OCI-M1 (cell line): ENCODE results near the gene CTSH.
A peak's percentile ranks its signal among the peaks of the same experiment; 100 is the strongest.

Experiments used
- DNase-seq: peaks from one replicate; lab custom pipeline; 2025; lab: John Stamatoyannopoulos, UW

CTSH gene, protein sequence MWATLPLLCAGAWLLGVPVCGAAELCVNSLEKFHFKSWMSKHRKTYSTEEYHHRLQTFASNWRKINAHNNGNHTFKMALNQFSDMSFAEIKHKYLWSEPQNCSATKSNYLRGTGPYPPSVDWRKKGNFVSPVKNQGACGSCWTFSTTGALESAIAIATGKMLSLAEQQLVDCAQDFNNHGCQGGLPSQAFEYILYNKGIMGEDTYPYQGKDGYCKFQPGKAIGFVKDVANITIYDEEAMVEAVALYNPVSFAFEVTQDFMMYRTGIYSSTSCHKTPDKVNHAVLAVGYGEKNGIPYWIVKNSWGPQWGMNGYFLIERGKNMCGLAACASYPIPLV

GRCh38 chr15:78944669-78945407 is at the start of gene CTSH:
CTSH (minus strand) TSS chr15:78945046; CDS start chr15:78944981, 65 bp downstream.
- DNase-seq, result peak; percentile 84

DNA sequence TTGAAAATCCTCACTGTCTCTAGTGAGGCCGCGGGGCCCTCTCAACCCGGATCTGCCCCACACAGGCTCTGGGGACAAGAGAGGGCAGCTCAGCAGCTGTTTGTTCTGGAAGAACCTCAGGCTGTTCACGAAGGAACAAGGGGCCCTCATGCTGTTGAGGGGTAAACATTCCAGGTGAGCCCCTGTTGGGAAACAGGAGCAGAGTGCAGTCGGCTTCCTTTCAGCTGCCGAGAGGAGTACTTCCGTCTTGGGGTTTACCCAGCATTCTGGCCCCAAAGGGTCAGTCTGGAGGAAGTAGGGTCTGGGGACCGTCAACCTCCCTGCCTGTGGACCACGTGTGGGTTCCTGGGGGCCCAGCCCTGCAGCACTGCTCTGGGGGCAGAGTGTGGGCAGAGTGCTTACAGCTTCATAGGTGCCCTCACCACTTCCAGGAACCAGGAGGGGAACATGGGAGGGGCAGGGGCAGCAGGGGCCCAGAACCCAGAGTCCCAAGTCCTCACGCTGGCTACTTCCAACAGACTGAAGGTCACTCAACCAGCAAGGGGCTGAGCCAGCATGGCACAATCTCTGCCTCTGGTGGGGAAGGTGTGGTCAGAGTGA is 49.2 kb upstream of the CTSH start:
- DNase-seq, result no peak

GRCh38 chr15:78993257-78993930 is 48.5 kb upstream of the CTSH start:
- no peak for DNase-seq

GRCh38 chr15:78992416-78993256 is 47.8 kb upstream of the CTSH start:
- DNase-seq, result no peak

DNA sequence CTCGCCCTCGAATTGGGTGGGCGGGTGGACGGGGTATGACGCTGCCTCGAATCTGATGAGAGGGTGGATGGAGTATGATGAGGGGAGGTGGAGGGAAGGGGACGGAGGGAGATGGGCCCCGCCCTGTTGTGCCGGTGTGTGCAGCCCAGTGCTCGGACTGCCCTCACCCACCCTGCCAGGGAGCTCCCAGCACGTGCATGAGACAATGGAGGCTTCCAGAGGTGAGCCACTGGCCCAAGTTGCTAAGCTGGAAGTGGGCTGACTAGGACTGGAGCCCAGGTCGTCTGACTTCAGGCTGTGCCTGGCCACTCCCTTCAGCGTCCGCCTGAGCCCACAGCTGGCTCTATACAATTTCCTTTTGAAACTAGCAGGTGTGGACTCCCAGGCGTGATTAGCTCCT is 47.0 kb upstream of the CTSH start:
- no peak for DNase-seq

DNA sequence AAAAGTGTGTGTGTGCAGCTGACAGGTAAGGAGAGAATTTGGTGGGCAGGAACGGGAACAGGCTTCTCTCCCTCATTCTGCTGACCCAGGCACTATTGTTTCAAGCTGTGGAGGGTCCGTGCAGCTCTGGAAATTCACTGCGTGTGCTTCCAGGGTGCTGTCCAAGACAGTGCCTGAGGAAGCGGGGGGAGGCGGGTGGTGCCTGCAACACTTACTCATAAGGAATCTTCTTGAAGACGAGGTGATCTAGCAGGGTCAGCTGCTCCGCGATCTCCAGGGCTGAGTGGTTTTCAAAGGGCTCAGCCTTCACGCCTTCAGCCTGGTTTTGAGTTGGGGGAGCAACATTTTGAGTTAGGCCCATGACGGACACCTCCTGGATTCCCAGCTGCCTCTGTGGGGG is 46.6 kb upstream of the CTSH start:
- no peak for DNase-seq

DNA sequence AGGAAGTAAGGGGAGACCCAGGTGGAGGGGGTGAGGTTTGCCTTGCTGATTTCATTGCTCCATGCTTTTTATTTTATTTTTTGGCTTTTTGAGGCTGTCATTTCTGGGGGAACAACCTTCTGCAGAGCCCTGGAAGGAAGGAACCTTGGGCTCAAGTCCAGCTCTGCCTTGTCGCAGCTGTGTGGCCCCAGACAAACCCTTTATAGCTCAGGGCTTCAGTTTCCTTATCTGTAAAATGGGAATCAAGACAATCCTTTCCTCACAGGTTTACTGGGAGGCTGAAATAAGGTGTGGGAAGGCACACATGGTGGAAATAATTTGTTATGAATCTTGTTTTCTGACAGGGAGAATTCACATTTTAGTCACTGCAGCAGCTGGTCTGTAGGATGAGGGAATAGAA is 45.4 kb upstream of the CTSH start:
- no peak for DNase-seq

GRCh38 chr15:78989701-78990240 is 44.9 kb upstream of the CTSH start:
- DNase-seq, result no peak

GRCh38 chr15:78988361-78988911 is 43.6 kb upstream of the CTSH start:
- peak; percentile 80 for DNase-seq

DNA sequence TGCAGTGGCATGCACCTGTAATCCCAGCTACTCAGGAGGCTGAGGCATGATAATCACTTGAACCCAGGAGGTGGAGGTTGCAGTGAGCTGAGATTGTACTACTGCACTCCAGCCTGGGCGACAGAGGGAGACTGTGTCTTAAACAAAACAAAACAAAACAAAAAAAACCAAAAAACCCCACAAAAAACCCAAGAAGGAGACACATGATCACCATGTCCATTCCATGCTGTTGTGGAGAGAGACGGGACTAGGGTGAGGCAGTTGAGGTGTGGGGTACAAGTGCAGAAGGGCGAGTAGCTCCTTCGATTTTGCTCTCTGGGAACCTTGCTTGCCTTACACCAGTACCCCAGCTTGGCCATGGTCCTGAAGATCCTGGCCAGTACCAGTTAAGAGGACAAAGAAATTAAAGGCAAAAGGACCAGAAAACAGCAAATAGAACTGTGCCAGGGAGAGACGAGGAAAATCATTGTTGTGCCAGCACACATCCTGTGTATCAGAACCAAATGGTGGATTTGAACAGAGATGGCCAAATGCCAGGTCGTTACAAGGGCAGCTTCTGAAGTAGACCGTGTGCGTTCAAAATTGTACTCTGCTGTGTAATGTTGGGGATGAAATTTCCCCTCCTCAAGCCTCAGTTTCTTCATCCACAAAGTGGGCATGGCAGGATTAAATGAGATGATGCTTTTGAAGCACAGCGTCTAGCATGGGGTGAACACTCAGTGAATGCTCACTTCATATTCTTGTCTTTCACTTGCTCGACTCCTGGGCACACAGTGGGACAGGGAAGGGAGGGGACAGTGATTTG is 42.9 kb upstream of the CTSH start:
- DNase-seq, result no peak

DNA sequence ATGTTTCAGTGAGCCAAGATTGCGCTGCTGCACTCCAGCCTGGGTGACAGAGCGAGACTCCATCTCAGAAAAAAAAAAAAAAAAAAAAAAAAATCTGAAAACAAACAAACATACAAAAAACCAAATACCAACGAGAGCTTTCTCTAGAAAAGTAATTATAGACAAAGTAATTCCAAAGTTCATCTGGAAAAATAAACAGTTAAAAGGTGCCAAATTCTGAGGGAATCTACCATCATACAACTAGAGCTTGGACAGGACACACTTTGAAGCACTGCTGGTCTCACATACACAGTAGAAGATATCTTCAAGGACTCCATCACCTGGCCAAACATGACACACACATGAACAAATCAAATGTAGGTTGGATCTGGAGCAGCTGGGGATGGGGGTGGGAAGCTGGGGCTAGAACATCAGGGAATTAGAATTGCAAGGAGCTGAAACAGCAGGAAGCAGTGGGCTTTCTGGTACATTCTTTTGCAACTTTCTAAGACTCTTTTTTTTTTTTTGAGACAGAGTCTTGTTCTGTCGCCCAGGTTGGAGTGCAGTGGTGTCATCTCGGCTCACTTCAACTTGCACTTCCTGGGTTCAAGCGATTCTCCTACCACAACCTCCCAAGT is 41.1 kb upstream of the CTSH start:
- no peak for DNase-seq

DNA sequence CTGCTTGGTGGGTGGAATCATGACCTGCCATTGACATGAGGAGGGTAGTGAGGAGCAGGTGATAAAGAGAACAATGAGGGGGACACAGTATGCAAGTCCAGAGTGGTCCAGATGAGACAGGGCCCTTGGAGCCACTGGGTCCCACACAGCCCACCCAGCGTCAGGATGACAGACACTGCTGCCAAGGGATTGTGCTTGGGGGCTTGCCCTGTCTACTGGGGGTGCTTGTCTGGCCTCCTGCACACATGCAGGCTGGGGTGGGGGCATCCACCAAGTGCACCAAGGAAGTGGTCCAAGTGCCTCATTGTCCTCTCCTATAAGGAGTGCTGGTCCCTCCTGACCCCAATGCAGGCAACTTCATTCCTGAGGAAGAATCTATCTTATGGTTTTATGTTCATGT is 39.2 kb upstream of the CTSH start:
- no peak for DNase-seq

DNA sequence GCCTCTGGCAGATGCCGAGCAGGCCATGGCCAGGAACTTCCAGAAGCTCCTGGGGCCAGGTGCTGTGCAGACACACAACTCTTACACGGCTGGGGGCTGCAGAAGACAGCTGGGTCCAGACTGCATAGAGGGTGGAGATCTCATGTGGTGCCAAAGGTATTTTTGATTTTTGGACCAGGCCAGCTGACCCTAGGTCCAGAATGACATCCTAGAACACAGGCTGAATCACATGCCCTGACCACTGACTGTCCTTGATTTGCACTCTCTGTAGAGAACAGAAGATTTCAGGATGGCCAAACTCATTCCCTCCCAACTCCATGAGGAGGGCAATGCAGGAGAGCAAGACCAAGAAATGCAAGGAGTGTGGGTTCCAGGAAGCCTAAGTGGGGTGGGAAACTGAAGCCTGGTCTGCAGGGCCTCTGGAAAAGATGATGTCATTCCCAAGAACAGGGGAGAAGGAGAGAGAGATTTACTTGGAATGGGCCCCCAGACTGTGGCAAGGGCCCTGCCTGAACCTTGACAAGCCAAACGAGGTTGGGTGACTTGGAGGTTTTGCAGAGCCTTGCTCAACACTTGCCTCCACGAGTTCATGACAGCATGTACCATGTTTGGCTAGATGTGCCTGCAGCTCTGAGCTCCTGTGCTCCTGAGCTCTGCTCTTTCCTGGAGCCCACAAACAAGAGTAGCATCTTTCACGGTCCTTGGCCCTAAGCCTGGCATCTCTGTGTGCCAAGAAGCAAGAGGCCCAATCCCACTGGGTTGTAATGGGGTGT is 38.5 kb upstream of the CTSH start:
- DNase-seq, result no peak

GRCh38 chr15:78982736-78983135 is 37.9 kb upstream of the CTSH start:
- no peak for DNase-seq

GRCh38 chr15:78981532-78982313 is 36.9 kb upstream of the CTSH start:
- no peak for DNase-seq

- DNase-seq, result peak; percentile 65
Observed at GRCh38 chr15:78979456-78980320, 34.8 kb upstream of the CTSH start.

DNA sequence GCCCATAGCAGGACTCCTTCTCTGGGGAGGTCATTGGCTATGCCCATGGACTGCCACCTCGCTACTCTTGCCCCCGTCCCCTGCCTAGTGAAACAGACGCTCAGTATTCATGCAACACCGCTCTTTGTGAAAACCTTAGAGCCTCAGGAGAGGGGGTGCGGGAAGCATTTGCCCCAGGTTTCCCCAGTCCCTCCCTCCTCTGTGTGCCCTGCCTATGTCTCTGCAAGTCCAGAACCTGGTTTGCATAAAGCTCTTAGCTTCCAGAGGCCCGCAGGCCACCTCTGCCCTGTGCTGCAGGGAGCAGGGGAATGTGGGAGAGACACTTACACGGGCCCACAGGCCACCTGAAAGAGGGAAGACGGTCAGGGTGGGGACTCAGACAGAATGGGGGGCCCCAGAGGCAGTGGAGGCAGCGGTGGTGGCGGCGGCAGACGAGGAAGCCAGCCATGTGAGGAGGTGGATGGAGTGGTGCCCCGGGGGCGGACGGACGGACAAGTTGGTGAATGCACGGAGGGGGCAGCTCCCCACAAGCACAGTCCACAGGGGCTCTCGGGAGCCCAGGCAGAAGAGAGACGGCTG is 33.8 kb upstream of the CTSH start:
- no peak for DNase-seq
